Measurements from ENCODE around the gene IRX5.

Gene IRX5

GRCh38 chr16:54952195-54952594 lies 21.5 kb downstream of the IRX5 start:
- Mint-ChIP-seq H3K9me3 (no peaks in the 10 kb centered on the region), H3K36me3 (ENCODE audit: low read depth) (no peaks in the 10 kb centered on the region), H3K4me1 (ENCODE audit: low read depth) (no peaks in the 10 kb centered on the region), H3K27ac (no peak overlapping the region), H3K27me3 (peaks cover 51% of the 10 kb centered on the region), H3K4me3 (no peak overlapping the region)
- DNase-seq = no peak

- Mint-ChIP-seq H3K9me3 (no peaks in the 10 kb centered on the region), H3K4me1 (ENCODE audit: low read depth) (no peaks in the 10 kb centered on the region), H3K4me3 (no peak overlapping the region), H3K27me3 (peaks cover 46% of the 10 kb centered on the region), H3K36me3 (ENCODE audit: low read depth) (no peaks in the 10 kb centered on the region), H3K27ac (no peak overlapping the region)
- DNase-seq = no peak
Measured at GRCh38 chr16:54953461-54953860, 22.8 kb downstream of the IRX5 start.

- H3K9me3 Mint-ChIP-seq = no peaks in the 10 kb centered on the region
- H3K4me3 Mint-ChIP-seq = no peak overlapping the region
- H3K36me3 Mint-ChIP-seq (ENCODE audit: low read depth) = no peaks in the 10 kb centered on the region
- DNase-seq = no peak
- no peaks in the 10 kb centered on the region for H3K4me1 Mint-ChIP-seq (ENCODE audit: low read depth)
- H3K27ac Mint-ChIP-seq = no peak overlapping the region
- peaks cover 39% of the 10 kb centered on the region for H3K27me3 Mint-ChIP-seq
Measured at GRCh38 chr16:54954220-54954619, 23.6 kb downstream of the IRX5 start.

GRCh38 chr16:54955757-54956156 lies 25.1 kb downstream of the IRX5 start:
- Mint-ChIP-seq H3K27me3 (peaks cover 24% of the 10 kb centered on the region), H3K4me1 (ENCODE audit: low read depth) (no peaks in the 10 kb centered on the region), H3K36me3 (ENCODE audit: low read depth) (no peaks in the 10 kb centered on the region), H3K27ac (no peak overlapping the region), H3K4me3 (no peak overlapping the region), H3K9me3 (no peaks in the 10 kb centered on the region)
- no peak for DNase-seq

GRCh38 chr16:54957403-54958166 lies 26.9 kb downstream of the IRX5 start:
- no peaks in the 10 kb centered on the region for H3K9me3 Mint-ChIP-seq
- no peak for DNase-seq
- no peak overlapping the region for H3K27ac Mint-ChIP-seq
- H3K4me3 Mint-ChIP-seq = no peak overlapping the region
- no peaks in the 10 kb centered on the region for H3K36me3 Mint-ChIP-seq (ENCODE audit: low read depth)
- H3K4me1 Mint-ChIP-seq (ENCODE audit: low read depth) = no peaks in the 10 kb centered on the region
- H3K27me3 Mint-ChIP-seq = peaks cover 11% of the 10 kb centered on the region

- Mint-ChIP-seq H3K36me3 (ENCODE audit: low read depth) (no peaks in the 10 kb centered on the region), H3K4me3 (no peak overlapping the region), H3K4me1 (ENCODE audit: low read depth) (no peaks in the 10 kb centered on the region), H3K27me3 (peaks cover 3% of the 10 kb centered on the region), H3K9me3 (no peaks in the 10 kb centered on the region), H3K27ac (no peak overlapping the region)
- DNase-seq = no peak
Measured at GRCh38 chr16:54962045-54962444, 31.4 kb downstream of the IRX5 start.

GRCh38 chr16:54964239-54964638 lies 33.6 kb downstream of the IRX5 start:
- no peaks in the 10 kb centered on the region for H3K36me3 Mint-ChIP-seq (ENCODE audit: low read depth)
- DNase-seq = no peak
- H3K4me3 Mint-ChIP-seq = no peak overlapping the region
- H3K9me3 Mint-ChIP-seq = no peaks in the 10 kb centered on the region
- H3K27me3 Mint-ChIP-seq = peaks cover 6% of the 10 kb centered on the region
- no peaks in the 10 kb centered on the region for H3K4me1 Mint-ChIP-seq (ENCODE audit: low read depth)
- H3K27ac Mint-ChIP-seq = no peak overlapping the region

- peaks cover 6% of the 10 kb centered on the region for H3K27me3 Mint-ChIP-seq
- no peak overlapping the region for H3K27ac Mint-ChIP-seq
- no peaks in the 10 kb centered on the region for H3K36me3 Mint-ChIP-seq (ENCODE audit: low read depth)
- H3K4me1 Mint-ChIP-seq (ENCODE audit: low read depth) = no peaks in the 10 kb centered on the region
- no peaks in the 10 kb centered on the region for H3K9me3 Mint-ChIP-seq
- no peak overlapping the region for H3K4me3 Mint-ChIP-seq
- DNase-seq = no peak
Measured at GRCh38 chr16:54965464-54965863, 34.8 kb downstream of the IRX5 start.

- H3K4me1 Mint-ChIP-seq (ENCODE audit: low read depth) = no peaks in the 10 kb centered on the region
- peaks cover 13% of the 10 kb centered on the region for H3K27me3 Mint-ChIP-seq
- H3K9me3 Mint-ChIP-seq = no peaks in the 10 kb centered on the region
- DNase-seq = no peak
- no peak overlapping the region for H3K4me3 Mint-ChIP-seq
- no peak overlapping the region for H3K27ac Mint-ChIP-seq
- no peaks in the 10 kb centered on the region for H3K36me3 Mint-ChIP-seq (ENCODE audit: low read depth)
Measured at GRCh38 chr16:54968011-54968410, 37.3 kb downstream of the IRX5 start.

- Mint-ChIP-seq H3K36me3 (ENCODE audit: low read depth) (no peaks in the 10 kb centered on the region), H3K27ac (no peak overlapping the region), H3K9me3 (no peaks in the 10 kb centered on the region), H3K27me3 (peaks cover 15% of the 10 kb centered on the region), H3K4me3 (no peak overlapping the region), H3K4me1 (ENCODE audit: low read depth) (no peaks in the 10 kb centered on the region)
- DNase-seq = no peak
Measured at GRCh38 chr16:54968784-54969183, 38.1 kb downstream of the IRX5 start.

- Mint-ChIP-seq H3K4me1 (ENCODE audit: low read depth) (no peaks in the 10 kb centered on the region), H3K9me3 (no peaks in the 10 kb centered on the region), H3K4me3 (no peak overlapping the region), H3K36me3 (ENCODE audit: low read depth) (no peaks in the 10 kb centered on the region), H3K27me3 (peaks cover 16% of the 10 kb centered on the region), H3K27ac (no peak overlapping the region)
- DNase-seq = no peak
Measured at GRCh38 chr16:54970016-54970415, 39.4 kb downstream of the IRX5 start.

- no peak overlapping the region for H3K4me3 Mint-ChIP-seq
- H3K27ac Mint-ChIP-seq = no peak overlapping the region
- no peaks in the 10 kb centered on the region for H3K4me1 Mint-ChIP-seq (ENCODE audit: low read depth)
- no peak for DNase-seq
- peaks cover 18% of the 10 kb centered on the region for H3K27me3 Mint-ChIP-seq
- H3K9me3 Mint-ChIP-seq = no peaks in the 10 kb centered on the region
- no peaks in the 10 kb centered on the region for H3K36me3 Mint-ChIP-seq (ENCODE audit: low read depth)
Measured at GRCh38 chr16:54974367-54974766, 43.7 kb downstream of the IRX5 start.

- Mint-ChIP-seq H3K4me3 (no peak overlapping the region), H3K27me3 (peaks cover 18% of the 10 kb centered on the region)
Measured at GRCh38 chr16:54976651-54977200, 46.1 kb downstream of the IRX5 start.

GRCh38 chr16:54977211-54977610 lies 46.5 kb downstream of the IRX5 start:
- no peak for DNase-seq
- H3K36me3 Mint-ChIP-seq (ENCODE audit: low read depth) = no peaks in the 10 kb centered on the region
- H3K27me3 Mint-ChIP-seq = peaks cover 18% of the 10 kb centered on the region
- H3K4me3 Mint-ChIP-seq = no peak overlapping the region
- no peaks in the 10 kb centered on the region for H3K4me1 Mint-ChIP-seq (ENCODE audit: low read depth)
- no peaks in the 10 kb centered on the region for H3K9me3 Mint-ChIP-seq
- no peak overlapping the region for H3K27ac Mint-ChIP-seq

More at GRCh38 chr16:54976651-54977200, 46.1 kb downstream of the IRX5 start:
- Mint-ChIP-seq H3K4me1 (ENCODE audit: low read depth) (no peaks in the 10 kb centered on the region), H3K36me3 (ENCODE audit: low read depth) (no peaks in the 10 kb centered on the region), H3K27ac (no peak overlapping the region), H3K9me3 (no peaks in the 10 kb centered on the region)
- no peak for DNase-seq

GRCh38 chr16:54980821-54981220 lies 50.2 kb downstream of the IRX5 start:
- no peak for DNase-seq
- Mint-ChIP-seq H3K27ac (no peak overlapping the region), H3K36me3 (ENCODE audit: low read depth) (no peaks in the 10 kb centered on the region), H3K4me3 (no peak overlapping the region), H3K4me1 (ENCODE audit: low read depth) (no peaks in the 10 kb centered on the region), H3K27me3 (peaks cover 6% of the 10 kb centered on the region), H3K9me3 (no peaks in the 10 kb centered on the region)

Data from activated T-cell treated with anti-CD3 and anti-CD28 coated beads, Interleukin-2, amount 50 U/mL, for 24 hours (primary cell).